Stimulated activated CD4-positive, alpha-beta T cell treated with anti-CD3 and anti-CD28 coated beads, TNF-alpha, amount 100 ng/mL, for 48 hours (primary cell): ENCODE data around the gene COL5A1.
"Not testable (repeated sequence)": the region's sequence is repeated elsewhere in the genome, so short reads cannot be mapped to it uniquely, and the experiment has no call there.

Source experiments
- DNase-seq, 3 donors: peaks; one replicate each; pipeline ENCODE4 v3.0.0-alpha.2; 2020; ENCODE audit warnings: low read depth in 3 of 3

Gene COL5A1

DNA sequence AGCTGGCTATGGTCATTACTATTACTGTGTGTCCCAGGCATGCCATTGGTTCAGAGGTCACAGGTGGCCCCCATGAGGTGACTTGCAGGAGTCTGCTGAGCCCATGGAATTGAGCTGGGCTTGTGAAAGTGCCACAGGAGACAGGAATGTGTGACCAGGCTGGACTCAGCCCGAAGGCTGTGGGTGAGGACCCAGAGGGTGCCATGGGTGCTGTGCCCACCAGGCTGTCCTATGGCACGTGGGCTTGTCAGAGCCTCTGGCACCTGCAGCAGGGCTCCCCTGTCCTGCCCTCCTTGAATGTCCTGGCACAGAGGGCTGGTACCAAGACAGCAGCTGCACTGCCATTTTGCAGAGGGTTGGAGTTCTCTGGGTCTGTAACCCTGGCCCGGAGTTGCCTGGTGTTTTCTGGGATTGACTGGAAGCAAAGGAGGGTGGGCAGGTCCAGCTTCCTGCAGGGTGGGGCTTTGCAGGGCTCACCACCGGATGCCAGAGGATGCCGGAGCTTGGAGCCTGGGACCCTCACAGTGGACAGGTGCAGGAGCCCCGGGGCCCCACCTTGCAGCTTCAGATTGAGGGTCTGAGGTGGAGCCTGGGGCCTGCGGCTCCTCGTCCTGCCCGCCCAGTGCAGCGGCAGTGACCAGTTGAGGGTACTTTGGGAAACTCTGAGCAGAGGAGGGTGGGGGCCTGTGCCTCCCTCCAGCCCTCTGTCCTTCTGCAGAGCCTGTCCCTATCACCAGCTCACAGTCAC lies 14.2 kb downstream of the COL5A1 start:
- DNase-seq, result no peak

DNA sequence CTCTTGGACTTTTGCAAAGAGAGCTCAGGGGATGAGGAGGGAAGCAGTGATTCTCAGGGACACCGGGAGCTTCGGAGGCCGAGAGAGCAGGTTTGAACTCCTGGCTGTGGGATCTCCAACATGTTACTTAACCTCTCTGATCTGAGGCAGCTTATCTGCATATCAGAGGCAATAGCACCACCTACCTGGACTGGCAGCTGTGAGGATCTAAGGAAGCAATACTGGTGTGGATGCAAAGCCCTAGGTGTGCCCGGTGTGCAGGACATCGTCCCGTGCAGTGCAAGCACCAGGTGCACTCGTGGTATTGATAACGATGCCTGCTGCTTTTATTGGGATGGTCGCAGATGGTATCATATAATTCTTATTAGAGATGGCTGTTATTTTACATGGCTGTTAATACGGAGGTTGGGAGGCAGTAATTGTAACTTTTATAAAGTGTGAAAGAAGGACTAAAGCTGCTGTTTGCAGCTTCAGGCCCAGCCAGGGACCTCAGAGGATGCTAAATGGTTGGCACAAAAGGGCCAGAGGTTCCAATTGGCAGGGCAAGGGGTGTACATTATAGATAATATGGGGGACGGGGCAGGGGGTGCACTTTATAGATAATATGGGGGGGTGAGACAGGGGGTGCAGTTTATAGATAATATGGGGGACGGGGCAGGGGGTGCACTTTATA lies 14.9 kb downstream of the COL5A1 start:
- DNase-seq, result no peak

DNA sequence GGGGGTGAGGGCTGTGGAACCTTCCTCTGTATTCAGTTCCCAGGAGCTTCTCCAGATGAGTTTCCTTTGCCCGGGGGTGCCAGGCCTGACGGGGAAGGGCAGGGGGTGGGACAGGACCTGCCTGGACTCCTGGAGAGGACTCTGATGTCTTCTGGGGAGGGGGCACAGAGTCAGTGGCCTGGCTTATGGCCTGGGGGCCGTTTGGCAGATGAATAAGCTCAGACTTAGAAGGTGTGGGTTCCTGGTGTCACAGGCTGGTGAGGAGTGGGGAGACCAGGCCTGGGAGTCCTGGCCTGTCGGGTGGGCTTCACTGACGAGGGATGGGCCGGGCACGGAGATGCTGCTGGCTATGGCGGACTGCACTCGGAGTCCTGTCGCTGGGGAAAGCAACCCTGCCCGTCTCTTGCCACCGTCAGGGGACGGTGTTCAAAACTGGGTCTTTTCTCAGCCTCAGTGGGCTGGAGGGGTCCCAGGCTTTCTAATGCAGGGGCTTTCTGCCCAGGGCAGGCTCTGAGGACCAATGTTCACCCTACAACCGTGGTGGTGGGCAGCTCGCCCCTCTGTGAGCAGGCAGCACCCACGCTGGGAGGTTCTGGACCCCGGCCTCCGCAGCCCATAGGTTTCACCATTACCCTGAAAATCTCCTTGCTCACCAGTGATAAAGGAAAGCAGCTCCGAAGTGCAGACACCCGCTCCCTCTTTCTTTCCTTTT lies 16.2 kb downstream of the COL5A1 start:
- no peak for DNase-seq

DNA sequence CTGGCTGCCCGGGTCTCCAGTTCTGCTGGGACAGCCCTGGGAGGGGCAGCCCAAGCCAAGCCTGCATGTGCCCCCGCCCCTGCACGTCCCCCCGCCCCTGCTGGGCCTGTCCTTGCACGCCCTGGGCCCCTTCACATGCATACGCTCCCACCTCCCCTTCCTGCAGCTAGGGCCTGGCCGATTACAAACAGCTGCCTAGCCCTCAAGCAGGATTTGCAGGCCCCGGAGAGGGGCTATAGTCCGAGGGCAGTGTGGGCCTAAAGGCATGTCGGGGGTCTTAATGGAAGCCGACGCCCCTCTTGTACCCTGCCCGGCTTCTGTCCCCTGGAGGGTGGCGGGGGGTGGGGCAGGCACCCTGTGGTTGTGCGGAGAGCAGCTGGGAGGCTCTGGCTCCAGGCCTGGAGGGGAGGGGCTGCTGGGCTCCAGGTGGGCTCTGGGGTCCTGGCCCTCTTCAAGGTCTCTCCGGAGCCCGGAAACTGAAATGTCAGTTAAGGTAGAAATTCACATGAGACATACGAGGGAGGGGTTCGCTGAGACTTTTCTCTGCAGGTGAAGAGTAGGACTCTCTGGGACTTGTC lies 16.9 kb downstream of the COL5A1 start:
- DNase-seq, result no peak

DNA sequence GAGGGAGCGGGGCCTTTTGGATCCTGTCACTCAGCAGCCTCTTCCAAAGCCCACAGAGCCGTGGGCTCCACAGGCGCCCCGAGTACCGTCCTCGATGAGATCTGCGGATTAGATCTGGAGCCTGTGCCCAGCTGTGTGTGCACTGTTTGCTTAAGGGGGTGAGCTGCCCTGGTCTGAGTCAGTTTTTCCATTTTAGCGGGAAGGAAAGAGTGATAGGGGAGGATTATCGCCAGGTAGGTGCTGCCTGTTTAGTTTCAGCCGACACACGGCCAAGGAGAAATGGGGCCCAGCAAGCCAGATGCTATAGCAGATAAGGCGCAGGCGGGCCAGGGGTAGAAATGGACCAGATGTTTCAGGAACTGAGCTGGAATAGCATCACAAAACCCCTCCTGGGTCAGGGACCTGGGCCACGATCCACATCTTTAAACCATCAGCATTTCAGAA lies 18.1 kb downstream of the COL5A1 start:
- no peak for DNase-seq

DNA sequence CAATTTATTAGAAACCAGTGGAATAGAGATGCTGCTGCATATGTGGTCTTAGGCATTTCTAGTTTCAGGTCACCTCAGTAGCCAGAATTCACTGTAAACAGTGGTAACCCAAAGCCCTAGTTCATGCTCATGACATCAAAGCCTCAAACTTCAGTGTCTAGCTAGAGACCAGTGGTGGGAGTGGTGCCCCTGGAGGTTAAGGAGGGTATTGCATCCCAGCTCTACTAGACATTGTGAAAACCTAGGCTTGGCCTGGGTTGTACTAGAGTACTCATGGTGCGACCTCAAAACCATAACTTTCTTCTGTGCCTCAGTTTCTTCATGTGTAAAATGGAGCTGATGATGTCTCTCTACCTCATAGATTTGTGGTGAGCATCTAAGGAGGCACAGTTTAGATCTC lies 18.8 kb downstream of the COL5A1 start:
- no peak for DNase-seq

DNA sequence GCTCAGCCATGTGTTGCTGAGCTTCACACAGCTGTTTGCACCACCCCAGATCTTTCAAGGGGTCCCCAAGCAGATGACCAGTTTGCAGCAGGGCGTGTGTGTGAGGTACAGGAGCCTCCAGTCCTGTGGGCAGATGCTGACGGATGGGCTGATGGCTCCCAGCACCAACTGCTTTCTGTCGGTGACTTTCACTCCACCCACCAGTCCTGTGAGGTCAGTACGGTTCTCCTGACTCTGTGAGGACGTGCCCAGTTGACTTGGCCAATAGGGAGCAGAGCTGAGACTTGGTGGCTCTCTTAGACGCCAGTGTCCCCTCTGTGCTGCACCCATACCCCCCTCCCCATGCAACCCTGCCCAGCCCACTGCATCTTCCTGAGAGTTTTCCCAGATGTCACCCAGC lies 19.7 kb downstream of the COL5A1 start:
- DNase-seq, result no peak

DNA sequence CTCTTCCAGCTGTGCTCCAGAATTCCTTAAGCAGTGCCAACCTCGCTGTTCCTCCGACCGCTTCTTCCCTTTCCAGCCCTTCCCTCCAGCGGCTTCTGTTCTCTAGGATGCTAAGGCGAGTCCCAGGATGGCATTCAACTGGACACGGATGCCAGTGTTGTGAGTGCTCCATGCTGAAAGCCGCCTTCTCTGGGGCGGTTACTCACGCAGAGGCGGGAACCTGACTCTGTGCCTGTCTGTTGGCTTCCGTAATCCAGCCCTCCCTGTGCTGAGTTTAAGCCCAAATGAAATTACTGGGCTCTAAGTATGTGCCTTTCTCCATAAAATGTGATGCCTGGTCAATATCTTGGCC lies 20.2 kb downstream of the COL5A1 start:
- DNase-seq, result no peak

DNA sequence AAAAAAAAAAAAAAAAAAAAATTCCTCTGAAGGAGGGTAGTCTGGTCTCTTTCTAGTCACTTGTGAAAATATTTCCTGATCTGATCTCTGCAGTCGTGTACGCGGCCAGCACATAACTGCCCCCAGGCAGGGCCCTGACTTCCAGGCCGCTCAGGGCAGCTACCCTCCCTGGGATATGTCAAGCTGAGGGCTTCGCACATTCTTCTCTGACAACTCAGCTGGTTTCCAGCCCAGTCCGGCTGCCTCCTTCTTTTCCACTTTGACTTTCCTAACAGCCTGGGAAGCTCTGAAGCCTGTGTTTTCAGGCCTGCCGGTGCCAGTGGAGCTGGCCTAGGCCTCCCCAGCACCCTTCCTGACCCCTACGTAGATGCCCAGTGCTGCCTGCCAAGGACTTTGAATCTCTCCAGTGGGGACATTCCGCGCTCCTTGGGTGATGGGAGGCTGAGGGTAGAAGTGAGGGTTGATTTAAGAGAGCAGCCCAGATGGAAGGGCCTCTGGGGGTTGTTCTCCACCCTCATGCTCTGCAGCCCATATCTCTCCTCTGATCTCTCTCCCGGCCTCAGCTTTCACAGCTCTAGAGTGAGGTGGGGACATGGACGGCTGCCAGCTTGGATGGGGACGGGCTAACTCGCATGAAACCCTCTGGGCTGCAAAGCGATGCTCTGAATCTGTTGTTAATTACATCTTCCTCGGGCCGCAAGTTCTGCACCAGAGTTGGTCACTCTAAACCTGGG lies 20.7 kb downstream of the COL5A1 start:
- no peak for DNase-seq

DNA sequence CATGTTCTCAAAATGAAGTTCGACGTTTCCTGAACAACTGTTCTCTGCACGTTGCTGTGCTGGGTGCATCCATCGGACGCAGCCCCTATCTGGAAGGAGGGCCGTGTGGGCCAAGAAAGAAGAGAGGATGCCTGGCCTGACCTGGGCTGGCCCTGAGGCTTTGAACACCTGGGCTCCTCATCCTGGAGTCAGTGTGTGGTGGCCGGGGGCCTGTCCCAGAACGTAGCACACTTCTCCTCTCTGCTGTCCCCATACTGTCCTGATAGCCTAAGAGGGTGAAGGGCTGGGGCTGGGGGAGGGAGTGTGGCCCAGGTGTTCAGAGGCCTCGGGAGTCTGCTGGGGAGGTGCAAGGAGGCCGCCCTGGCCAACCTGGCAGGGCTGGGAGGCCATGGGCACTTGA lies 21.5 kb downstream of the COL5A1 start:
- DNase-seq, result no peak

DNA sequence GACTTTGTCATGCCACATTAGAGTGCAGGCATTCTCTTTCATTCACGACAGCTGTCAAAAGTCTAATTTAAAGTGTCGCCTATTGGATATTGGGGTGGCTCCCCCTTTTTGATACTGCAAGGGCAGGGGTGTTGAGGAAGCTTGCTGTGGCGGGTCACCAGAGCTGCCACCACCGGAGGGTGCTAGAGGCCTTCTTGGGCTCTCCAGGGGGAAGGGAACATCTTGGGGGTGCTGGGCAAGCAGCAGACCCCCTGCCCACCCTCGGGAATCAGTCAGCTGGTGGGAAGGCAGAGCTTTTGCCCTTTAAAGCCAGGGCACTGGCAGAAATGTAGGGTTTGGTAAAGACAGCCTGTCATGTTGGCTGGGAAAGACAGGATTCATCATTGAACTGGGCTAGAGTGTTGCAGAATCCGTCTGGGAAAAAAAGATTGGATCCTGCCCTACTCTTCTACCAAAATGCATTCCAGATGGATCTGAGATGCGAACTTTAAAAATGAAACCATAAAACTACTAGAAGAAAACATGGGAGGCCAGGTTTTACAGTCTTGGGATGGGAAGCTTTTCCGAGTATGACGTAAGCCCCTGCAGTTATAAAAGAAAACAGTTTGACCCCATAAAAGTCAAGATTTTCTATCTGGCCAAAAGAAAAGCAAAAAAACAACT lies 22.3 kb downstream of the COL5A1 start:
- DNase-seq, result no peak

DNA sequence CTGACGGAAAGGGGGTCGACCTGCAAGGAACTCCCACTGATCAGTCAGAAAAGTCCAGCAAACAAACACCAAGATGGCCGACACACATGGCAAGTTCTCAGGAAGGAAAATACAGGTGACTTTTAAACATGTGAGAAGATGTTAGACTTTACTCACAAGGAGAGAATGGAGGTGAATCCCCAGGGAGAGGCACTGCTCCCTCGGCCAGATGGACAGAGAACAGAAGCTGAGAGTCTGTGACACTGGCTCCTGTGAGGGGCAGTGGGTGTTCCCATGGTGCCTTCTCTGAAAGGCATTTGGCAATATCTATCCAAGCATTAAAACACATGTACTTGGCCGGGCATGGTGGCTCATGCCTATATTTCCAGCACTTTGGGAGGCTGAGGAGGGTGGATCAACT lies 22.8 kb downstream of the COL5A1 start:
- DNase-seq, result no peak

DNA sequence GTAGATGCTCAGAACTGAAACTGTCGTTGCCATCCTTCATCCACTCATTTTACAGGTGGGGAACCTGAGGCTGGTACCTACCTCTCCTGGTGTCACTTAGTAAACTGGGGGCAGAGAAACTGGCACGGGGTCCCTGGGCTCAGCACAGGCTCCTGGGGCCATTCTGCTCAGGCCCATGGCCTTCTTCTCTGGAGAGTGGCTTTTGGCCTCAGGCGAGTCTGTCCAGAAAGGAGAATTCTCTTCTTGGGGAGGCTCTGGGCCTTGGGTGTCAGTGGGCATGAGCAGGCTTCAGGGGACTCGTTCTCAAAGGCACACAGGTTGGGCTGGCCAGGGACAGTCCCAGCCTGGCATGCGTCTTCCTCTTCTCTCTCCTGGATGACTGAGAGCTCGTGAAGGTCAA lies 24.6 kb downstream of the COL5A1 start:
- DNase-seq, result no peak

DNA sequence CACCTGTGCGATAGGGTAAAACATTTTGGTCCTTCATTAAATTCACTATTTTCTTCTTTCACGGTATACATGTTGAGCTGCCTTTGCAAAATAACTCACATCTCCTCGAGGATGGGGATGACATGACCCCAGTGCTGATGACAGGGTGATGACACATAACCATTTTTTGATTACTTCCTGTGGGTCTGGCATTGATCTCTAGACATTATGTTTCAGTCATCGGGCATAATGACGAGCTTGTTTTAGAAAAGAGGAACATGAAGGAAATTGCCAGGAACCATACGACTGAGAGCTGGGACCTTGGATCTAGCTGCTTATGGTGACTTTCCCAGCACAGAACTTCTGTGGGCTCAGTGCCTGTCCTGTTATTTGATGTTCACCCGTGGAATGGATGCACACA lies 25.2 kb downstream of the COL5A1 start:
- no peak for DNase-seq

DNA sequence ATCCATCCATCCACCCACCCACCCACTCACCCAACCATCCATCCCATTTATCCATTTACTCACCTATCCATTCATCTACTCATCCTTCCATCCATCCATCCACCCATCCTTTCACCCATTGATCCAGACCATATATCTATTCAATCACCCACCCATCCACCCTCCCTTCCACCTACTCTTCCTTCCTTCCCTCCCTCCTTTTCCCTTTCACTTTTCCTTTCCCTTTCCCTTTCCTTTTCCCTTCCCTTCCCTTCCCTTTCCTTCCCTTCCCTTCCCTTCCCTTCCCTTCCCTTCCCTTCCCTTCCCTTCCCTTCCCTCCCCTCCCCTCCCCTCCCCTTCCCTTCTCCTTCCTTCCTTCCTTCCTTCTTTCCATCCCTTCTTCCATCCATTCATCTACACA lies 27.4 kb downstream of the COL5A1 start:
- not testable (repeated sequence) for DNase-seq

DNA sequence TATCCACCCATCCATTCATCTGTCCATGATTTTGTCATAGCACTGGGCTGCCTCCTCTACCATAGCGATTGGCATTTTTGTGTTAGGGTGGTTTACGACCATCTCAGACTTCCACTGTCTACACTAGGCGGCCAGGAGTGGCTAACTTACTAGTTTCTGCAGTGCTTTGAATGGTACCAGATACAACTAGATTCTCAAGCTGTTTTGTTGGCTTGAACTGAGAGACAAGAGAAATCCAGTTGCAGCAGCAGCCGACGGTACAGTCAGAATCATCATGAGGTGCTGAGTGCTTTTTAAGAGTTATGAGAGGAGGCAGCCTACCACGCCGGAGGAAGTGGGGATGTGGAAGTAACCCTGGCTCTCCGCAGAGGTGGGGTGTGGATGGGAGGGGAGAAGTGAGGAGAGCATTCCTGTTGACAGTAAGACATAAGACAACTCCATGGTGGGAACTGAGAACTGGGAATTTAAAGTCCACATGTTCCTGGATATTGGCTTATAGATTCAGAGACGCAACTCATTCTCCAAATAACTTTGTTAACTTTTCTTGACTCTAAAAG lies 27.9 kb downstream of the COL5A1 start:
- DNase-seq, result no peak

DNA sequence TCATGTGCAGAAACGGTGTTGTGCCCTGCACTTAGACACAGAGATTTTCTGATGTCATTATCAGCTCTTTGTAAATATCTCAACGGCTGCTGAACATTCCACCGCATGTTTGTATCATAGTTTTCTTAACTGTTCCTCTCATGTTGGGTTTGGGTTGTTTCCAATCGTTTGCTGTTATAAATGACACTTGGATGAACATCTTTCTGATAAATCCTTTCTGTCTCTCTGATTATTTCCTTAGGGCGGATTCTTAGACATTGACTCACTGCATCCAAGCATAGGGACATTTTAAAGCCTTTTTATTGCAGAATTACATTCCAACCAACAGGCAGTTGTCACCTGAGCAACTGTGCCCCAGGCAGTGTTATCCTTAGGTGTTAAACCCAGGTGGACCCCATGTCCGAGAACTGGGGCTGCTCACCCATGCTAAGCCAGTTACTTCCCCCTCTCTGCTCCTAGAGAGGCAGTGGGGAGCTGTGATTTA lies 28.5 kb downstream of the COL5A1 start:
- DNase-seq, result no peak

DNA sequence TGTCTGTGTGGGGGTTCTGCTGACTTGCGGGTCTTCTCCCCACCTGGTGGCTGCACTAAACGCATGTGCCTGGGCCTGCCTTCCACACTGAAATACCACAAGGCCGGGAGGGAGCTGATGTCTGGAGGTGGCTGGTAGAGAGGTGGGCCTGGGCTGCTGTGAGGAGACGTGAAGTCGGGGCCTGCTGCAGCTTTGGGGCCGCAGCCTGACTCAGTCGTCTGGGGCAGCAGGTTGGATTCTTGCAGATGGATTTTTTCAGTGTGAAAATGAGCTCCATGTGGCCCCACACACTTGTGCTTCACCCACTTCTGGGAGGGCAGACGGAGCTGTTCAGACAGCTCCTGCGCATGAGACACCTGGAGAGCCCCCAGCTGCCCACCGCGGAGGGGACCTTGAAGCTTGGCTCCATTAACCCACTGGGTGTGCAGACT lies 29.3 kb downstream of the COL5A1 start:
- DNase-seq, result no peak

DNA sequence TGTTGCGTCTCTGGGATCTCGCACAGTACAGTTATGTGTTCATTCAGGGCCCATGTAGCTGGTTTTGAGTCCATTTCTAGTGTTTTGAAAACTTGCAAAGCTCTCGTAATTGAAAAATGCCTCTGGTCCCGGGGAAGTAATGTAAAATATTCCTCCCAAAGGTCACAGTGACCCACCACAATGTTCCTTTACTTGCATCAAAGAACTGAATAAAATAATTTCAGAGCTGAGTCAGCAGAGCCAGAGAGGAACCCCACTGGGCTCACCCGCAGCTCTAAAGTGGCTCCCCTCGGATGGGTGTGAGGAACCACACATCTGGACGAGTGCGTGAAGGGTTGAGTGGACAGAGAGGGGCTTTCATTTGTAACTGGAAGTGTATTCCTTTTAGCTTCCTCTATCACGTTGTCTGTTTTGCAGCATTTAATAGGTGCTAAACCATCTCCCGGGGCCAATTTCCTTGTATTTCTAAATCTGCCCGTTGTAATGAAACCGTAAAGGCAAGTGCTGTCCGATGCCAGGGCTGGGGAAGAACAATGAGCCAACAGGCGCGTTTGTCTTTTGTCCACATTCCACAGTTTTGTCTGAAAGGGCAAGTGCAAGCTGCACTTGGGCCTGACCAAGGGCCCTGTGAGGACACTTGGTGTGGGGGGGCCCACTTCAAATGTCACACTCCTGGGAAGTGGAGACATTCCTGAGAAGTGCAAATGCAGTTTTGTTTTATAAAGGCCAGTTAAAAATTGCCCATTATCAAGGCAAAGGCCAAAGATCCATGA lies 29.9 kb downstream of the COL5A1 start:
- no peak for DNase-seq

DNA sequence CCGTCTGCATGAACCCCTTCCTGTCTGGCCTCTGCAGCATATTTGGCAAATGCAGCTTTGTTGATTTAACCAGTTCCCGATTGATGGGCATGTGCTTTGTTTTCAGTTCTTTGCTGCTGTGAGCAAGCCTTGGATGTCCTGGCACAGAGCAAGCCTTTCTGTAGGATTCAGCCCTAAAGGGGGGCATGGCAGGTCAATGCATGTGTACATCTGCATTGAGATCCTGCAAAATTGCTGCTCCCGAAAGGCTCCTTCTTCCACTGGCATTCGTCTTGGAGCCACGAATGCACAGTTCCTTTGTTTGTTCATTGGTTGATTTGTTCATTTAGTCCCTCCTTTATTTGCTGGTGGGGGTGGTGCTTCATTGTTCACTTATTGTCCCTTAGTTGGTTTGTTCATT lies 34.8 kb downstream of the COL5A1 start:
- no peak for DNase-seq
